IMR-90 (cell line): Measurements from ENCODE around the gene MBLAC2.

Source experiments
- CTCF ChIP-seq: conservative IDR thresholded peaks from 2 replicates; pipeline ENCODE4 v1.5.1; 2012; ENCODE audit warnings: mild to moderate bottlenecking, low read depth, low read length, improper control_type of control experiment
- FOS ChIP-seq: fragments of 150-350 bp; IDR thresholded peaks from 2 replicates; pipeline ENCODE4 v1.6.1; 2016; ENCODE audit warnings: low read depth, low read length
- NFE2L2 ChIP-seq: fragments of 150-350 bp; IDR thresholded peaks from 2 replicates; pipeline ENCODE4 v1.6.1; 2016; ENCODE audit warnings: low read depth, mild to moderate bottlenecking, low read length
- POLR2A ChIP-seq: IDR thresholded peaks from 2 replicates; pipeline ENCODE4 v1.6.1; 2012; ENCODE audit warnings: mild to moderate bottlenecking, low read depth, low read length
- RCOR1 ChIP-seq: IDR thresholded peaks from 2 replicates; pipeline ENCODE4 v1.6.1; 2012; ENCODE audit warnings: mild to moderate bottlenecking, low read length, improper control_type of control experiment; ENCODE audit not compliant: insufficient replicate concordance
- SMC3 ChIP-seq: fragments of 150-350 bp; IDR thresholded peaks from 2 replicates; pipeline ENCODE4 v1.6.1; 2016; ENCODE audit warnings: low read depth, mild to moderate bottlenecking, antibody characterized with exemption, low read length, moderate library complexity
- USF2 ChIP-seq: fragments of 150-350 bp; IDR thresholded peaks from 2 replicates; pipeline ENCODE4 v1.6.1; 2017; ENCODE audit warnings: mild to moderate bottlenecking, antibody characterized with exemption, low read length, low read depth

- TF ChIP-seq RCOR1 (no peak), POLR2A (no peak), CTCF (no peak), FOS (no peak), NFE2L2 (no peak), USF2 (peak; percentile 16; the same call in 1 of the 2 replicates), SMC3 (no peak)
These were observed 956 bp downstream of the MBLAC2 start for GRCh38 chr5:90473396-90474234.
